ENCODE measurements around the gene MBD1.
"Not testable (repeated sequence)": the region's sequence is repeated elsewhere in the genome, so short reads cannot be mapped to it uniquely, and the experiment has no call there.

The MBD1 gene

DNA sequence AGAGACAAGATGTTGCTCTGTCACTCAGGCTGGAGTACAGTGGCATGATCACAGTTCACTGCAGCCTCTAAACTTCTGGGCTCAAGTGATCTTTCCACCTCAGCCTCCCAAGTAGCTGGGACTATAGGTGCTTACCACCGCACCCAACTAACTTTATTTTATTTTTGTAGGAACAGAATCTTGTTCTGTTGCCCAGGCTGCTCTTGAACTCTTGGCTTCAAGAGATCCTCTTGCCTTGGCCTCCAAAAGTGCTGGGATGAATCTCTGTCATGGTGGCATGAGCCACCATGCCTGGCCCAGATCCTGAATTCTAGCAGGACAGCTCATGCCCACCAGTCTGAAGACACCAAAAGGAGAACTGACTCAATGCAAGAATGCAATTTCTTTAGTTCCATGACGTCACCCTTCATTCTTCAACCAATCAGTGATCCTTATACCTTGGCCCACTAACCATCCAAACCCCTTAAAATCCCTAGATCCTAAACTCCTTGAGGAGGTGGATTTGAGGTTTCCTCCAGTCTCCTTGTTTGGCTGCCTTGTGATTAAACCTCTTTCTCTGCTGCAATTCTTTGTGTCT lies 31.8 kb upstream of the MBD1 start:
- POLR2A ChIA-PET = interaction anchor here (0.6 kb wide), 1 partner anchor 1076 kb away, joined by 3 read pairs; no protein-coding TSS in a partner anchor
- no peak for DNase-seq (ENCODE audit: extremely low spot score)
- CTCF ChIA-PET = interaction anchor here (0.8 to 2.1 kb wide), 4 partner anchors 11 to 45 kb away, joined by 4 to 6 read pairs (median 5); no protein-coding TSS in a partner anchor

DNA sequence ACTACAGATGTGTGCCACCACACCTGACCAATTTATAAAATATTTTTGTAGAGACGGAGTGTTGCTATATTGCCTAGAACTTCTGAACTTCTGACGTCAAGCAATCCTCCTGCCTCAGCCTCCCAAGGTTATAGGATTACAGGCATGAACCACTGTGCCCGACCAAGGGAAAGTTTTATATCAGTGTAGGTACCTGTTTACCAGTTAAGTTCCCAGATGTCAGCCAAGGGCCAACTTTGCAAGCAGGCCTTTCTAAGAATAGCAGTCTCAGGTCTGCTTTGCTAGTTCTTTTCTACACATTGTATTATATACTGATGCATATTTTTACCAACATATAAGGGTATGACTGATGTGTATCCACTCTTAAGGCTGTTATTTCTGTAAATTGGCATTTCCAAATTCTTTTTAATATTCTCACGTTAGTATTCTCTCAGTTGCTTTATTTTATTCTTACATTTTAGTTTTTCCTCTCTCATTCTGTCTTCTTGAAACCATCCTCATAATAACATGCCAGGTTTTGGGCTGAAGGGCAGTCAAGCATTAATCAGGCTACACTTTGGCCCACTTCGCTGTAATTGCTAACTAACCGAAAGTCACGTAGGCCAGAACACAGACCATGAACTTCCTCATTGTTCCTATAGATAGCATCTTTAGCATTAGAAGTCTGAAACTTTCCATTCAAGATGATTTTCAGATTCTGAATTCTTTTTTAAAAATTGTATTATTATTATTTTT lies 31.1 kb upstream of the MBD1 start:
- ChIA-PET POLR2A (interaction anchor here (0.6 kb wide), 1 partner anchor 1075 kb away, joined by 3 read pairs; no protein-coding TSS in a partner anchor), CTCF (interaction anchor here (0.8 to 1.9 kb wide), 3 partner anchors 14 to 44 kb away, joined by 4 to 6 read pairs (median 6); no protein-coding TSS in a partner anchor)
- peak; percentile 29 for DNase-seq (ENCODE audit: extremely low spot score)
- TF ChIP-seq, protein P1, sequence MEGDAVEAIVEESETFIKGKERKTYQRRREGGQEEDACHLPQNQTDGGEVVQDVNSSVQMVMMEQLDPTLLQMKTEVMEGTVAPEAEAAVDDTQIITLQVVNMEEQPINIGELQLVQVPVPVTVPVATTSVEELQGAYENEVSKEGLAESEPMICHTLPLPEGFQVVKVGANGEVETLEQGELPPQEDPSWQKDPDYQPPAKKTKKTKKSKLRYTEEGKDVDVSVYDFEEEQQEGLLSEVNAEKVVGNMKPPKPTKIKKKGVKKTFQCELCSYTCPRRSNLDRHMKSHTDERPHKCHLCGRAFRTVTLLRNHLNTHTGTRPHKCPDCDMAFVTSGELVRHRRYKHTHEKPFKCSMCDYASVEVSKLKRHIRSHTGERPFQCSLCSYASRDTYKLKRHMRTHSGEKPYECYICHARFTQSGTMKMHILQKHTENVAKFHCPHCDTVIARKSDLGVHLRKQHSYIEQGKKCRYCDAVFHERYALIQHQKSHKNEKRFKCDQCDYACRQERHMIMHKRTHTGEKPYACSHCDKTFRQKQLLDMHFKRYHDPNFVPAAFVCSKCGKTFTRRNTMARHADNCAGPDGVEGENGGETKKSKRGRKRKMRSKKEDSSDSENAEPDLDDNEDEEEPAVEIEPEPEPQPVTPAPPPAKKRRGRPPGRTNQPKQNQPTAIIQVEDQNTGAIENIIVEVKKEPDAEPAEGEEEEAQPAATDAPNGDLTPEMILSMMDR (IDR thresholded peaks at IDR 0.05; ENCODE audit: control extremely low read depth, extremely low read depth, low read depth, missing control alignments) = no peak

More for the DNA sequence above, 31.8 kb upstream of the MBD1 start:
- TF ChIP-seq, protein P1 (IDR thresholded peaks at IDR 0.05; ENCODE audit: control extremely low read depth, extremely low read depth, low read depth, missing control alignments) = no peak

DNA sequence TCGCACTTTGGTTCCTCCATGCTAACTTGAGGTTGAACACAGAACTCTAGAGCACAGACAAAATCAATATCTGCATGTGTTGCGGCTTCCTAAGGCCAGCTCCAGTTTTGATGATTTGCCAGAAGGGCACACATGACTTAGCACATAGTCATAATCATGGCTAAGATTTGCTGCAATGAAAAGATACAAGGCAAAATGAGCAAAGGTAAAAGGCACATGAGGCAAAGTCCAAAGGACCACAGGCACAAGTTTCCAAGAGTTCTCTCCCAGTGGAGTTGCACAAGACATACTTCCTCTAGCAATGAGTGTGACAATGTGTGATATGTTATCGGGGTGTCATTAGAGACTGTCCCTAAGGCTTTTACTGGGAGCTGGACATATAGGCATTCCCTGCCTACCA lies 30.3 kb upstream of the MBD1 start:
- POLR2A ChIA-PET = no interaction called here
- TF ChIP-seq, protein P1 (IDR thresholded peaks at IDR 0.05; ENCODE audit: control extremely low read depth, extremely low read depth, low read depth, missing control alignments) = no peak
- DNase-seq (ENCODE audit: extremely low spot score) = no peak
- CTCF ChIA-PET = interaction anchor here (0.8 to 3.2 kb wide), 5 partner anchors 8 to 45 kb away, joined by 3 to 17 read pairs (median 4); no protein-coding TSS in a partner anchor

DNA sequence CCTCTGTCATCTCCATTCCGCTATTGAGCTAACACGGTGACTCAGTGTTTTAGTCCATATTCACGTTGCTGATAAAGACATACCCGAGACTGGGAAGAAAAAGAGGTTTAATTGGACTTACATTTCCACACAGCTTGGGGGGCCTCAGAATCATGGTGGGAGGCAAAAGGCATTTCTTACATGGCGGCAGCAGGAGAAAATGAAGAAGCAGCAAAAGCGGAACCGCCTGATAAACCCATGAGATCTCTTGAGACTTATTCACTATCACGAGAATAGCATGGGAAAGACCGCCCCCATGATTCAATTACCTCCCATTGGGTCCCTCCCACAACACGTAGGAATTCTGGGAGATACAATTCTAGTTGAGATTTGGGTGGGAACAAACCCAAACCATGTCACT lies 28.8 kb upstream of the MBD1 start:
- TF ChIP-seq, protein P1 (IDR thresholded peaks at IDR 0.05; ENCODE audit: control extremely low read depth, extremely low read depth, low read depth, missing control alignments) = no peak
- ChIA-PET POLR2A (no interaction called here), CTCF (interaction anchor here (1.1 to 3.2 kb wide), 4 partner anchors 10 to 47 kb away, joined by 3 to 17 read pairs (median 3); no protein-coding TSS in a partner anchor)
- no peak for DNase-seq (ENCODE audit: extremely low spot score)

DNA sequence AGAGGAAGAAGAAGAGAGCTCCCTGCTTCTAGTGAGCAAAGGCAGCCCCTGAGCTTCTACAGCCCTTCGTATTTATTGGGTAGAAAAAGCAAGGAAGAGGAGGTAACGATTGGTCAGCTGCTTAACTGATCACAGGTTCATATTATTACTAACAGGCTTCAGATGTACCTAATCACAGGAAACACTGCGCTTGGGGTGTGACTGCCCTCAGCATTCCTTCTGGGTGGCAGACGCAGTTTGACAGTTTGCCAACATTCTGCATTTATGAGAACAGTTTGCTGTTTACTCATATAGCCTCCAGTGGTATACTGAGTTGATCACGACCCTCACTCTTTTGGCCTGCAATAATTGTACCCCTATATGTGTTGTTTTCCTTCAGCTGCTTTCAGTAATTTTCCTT lies 27.5 kb upstream of the MBD1 start:
- CTCF ChIA-PET = interaction anchor here (1.1 to 3.2 kb wide), 4 partner anchors 10 to 48 kb away, joined by 3 to 17 read pairs (median 6); no protein-coding TSS in a partner anchor
- POLR2A ChIA-PET; DNase-seq (ENCODE audit: extremely low spot score): not testable (repeated sequence)

DNA sequence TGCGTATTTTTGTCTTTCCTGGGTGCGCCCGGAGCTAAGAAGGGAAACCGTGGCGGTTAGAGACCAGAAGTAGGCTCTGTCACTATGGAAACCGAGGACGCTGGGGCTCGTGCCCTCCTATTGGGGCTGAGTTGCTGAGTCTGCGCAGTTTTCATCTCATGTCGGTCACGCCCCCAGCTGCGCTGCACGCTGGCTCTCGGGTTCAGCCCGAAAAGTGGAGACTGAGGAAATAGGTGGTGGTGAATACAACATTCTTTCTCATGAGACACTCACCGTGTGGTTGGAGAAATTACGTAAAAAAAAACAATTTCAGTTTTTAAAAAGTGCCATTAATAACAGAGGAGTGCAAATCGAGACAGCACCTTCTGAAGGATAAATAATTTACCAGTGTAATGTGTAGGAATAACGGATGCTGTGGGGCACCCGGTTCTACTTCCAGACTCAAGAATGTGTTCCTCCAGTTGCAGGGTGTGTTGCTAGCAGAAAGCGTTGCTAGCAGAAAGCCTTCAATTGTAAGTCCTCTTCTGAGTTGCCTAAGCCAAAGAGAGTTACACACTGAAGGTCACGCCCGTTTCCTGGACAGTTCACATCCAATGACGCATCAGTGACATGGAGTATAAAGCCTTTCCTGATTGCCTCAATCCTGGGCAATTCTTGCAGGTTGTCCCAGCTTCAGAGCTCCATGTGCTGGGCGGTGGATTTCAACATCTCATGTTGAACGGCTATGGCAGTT lies 26.6 kb upstream of the MBD1 start:
- DNase-seq (ENCODE audit: extremely low spot score) = peak; percentile 93
- ChIA-PET POLR2A (interaction anchor here (1.4 kb wide), 1 partner anchor 10 kb away, joined by 4 read pairs; no protein-coding TSS in a partner anchor), CTCF (interaction anchor here (1.0 to 2.5 kb wide), 6 partner anchors 9 to 49 kb away, joined by 3 to 14 read pairs (median 4); no protein-coding TSS in a partner anchor)
- TF ChIP-seq, protein P1 (IDR thresholded peaks at IDR 0.05; ENCODE audit: control extremely low read depth, extremely low read depth, low read depth, missing control alignments) = no peak
